Renal cortex interstitium (tissue), 15 donors: ENCODE data around the gene TRO. TPM values are rescaled to one million over a fixed set of nuclear protein-coding genes. Genes with fewer than 3 reads are reported as not detected.

Experiments
- DNase-seq, 11 donors: peaks; one replicate each; pipeline ENCODE4 v3.0.0-alpha.2; 2013; ENCODE audit warnings: low read depth in 9 of 11, low spot score in 4 of 11; ENCODE audit errors: extremely low read depth in 1 of 11
- long read RNA-seq, 16 experiments: transcript quantifications; one replicate each; lab custom pipeline, GENCODE V29; 2026
- polyA plus RNA-seq, 3 donors: library from polyadenylated mRNA; unstranded; fragments of 120-200 nt; gene quantifications; one replicate each; pipeline ENCODE4 v1.2.1, GENCODE V29; 2013; ENCODE audit not compliant: insufficient read length in 3 of 3

Gene TRO
- 100 to 1,000 TPM; 115 to 127 (median 119) TPM for polyA plus RNA-seq
- long read RNA-seq, donor 1, partial matches to known transcripts: 30 of 31 reads
- long read RNA-seq, donor 1, other reads (novel, unspliced or antisense): 0 of 31 reads
- long read RNA-seq, donor 2, partial matches to known transcripts: 35 of 40 reads
- long read RNA-seq, donor 2, other reads (novel, unspliced or antisense): 0 of 40 reads
- long read RNA-seq, donor 3, partial matches to known transcripts: 34 of 37 reads
- long read RNA-seq, donor 3, other reads (novel, unspliced or antisense): 0 of 37 reads
- long read RNA-seq, donor 4, partial matches to known transcripts: 37 of 38 reads
- long read RNA-seq, donor 4, other reads (novel, unspliced or antisense): 0 of 38 reads
- long read RNA-seq, donor 5, full-length matches to known transcripts: 12 of 72 reads
- long read RNA-seq, donor 5, partial matches to known transcripts: 60 of 72 reads
- long read RNA-seq, donor 5, other reads (novel, unspliced or antisense): 0 of 72 reads
- long read RNA-seq, donor 6, partial matches to known transcripts: 41 of 44 reads
- long read RNA-seq, donor 6, other reads (novel, unspliced or antisense): 0 of 44 reads
- long read RNA-seq, donor 7, partial matches to known transcripts: 47 of 53 reads
- long read RNA-seq, donor 7, other reads (novel, unspliced or antisense): 0 of 53 reads
- long read RNA-seq, donor 8, partial matches to known transcripts: 112 of 119 reads
- long read RNA-seq, donor 8, other reads (novel, unspliced or antisense): 0 of 119 reads
- long read RNA-seq, donor 9, partial matches to known transcripts: 23 of 27 reads
- long read RNA-seq, donor 9, other reads (novel, unspliced or antisense): 0 of 27 reads
- long read RNA-seq, donor 10, partial matches to known transcripts: 17 of 18 reads
- long read RNA-seq, donor 10, other reads (novel, unspliced or antisense): 0 of 18 reads
- long read RNA-seq, donor 11, partial matches to known transcripts: 10 of 13 reads
- long read RNA-seq, donor 11, other reads (novel, unspliced or antisense): 0 of 13 reads
- long read RNA-seq, donor 12, partial matches to known transcripts: 10 of 11 reads
- long read RNA-seq, donor 12, other reads (novel, unspliced or antisense): 0 of 11 reads
- long read RNA-seq, donor 13, partial matches to known transcripts: 58 of 64 reads
- long read RNA-seq, donor 13, other reads (novel, unspliced or antisense): 0 of 64 reads
- long read RNA-seq, donor 14, partial matches to known transcripts: 20 of 21 reads
- long read RNA-seq, donor 14, other reads (novel, unspliced or antisense): 0 of 21 reads
- long read RNA-seq, donor 15, partial matches to known transcripts: 8 of 10 reads
- long read RNA-seq, donor 15, other reads (novel, unspliced or antisense): 0 of 10 reads
- long read RNA-seq, donor 16, full-length matches to known transcripts: 14 of 96 reads
- long read RNA-seq, donor 16, partial matches to known transcripts: 76 of 96 reads
- long read RNA-seq, donor 16, other reads (novel, unspliced or antisense): 6 of 96 reads

- peak; percentile 20 to 47 (median 32) for DNase-seq
These were observed at the start of gene TRO for GRCh38 chrX:54920610-54921426. TSS of gene TRO (plus strand) at chrX:54920824. CDS start at chrX:54922247, 1,423 bp downstream.

- no peak for DNase-seq
These were observed 34.9 kb upstream of the TRO start for GRCh38 chrX:54885740-54886139.

- DNase-seq: peak in 1 of 11 donors; percentile 2
These were observed 29.1 kb upstream of the TRO start for GRCh38 chrX:54891573-54891972.

- no peak for DNase-seq
These were observed 26.5 kb upstream of the TRO start for GRCh38 chrX:54894159-54894558.

- DNase-seq: no peak
These were observed 10.7 kb upstream of the TRO start for GRCh38 chrX:54909941-54910340.

GRCh38 chrX:54921427-54922021, 900 bp downstream of the TRO start:
- DNase-seq: peak; percentile 44 to 75 (median 63)

GRCh38 chrX:54922547-54922946, 1.9 kb downstream of the TRO start:
- no peak for DNase-seq

- no peak for DNase-seq
These were observed 2.8 kb downstream of the TRO start for GRCh38 chrX:54923376-54923775.

GRCh38 chrX:54926978-54927377, 6.4 kb downstream of the TRO start:
- DNase-seq: no peak

- DNase-seq: no peak
These were observed 8.3 kb downstream of the TRO start for GRCh38 chrX:54928876-54929275.

GRCh38 chrX:54930291-54931049, 9.8 kb downstream of the TRO start:
- no peak for DNase-seq

- no peak for DNase-seq
These were observed 10.5 kb downstream of the TRO start for GRCh38 chrX:54931107-54931506.

GRCh38 chrX:54933150-54933826, 12.7 kb downstream of the TRO start:
- DNase-seq: no peak

- DNase-seq: no peak
These were observed 13.4 kb downstream of the TRO start for GRCh38 chrX:54934058-54934457.

- DNase-seq: no peak
These were observed 14.3 kb downstream of the TRO start for GRCh38 chrX:54934890-54935289.

GRCh38 chrX:54935306-54935705, 14.7 kb downstream of the TRO start:
- DNase-seq: no peak
